ACHN (cell line): ENCODE data around the gene MYMX.

ENCODE experiments used
- DNase-seq: peaks from one replicate; pipeline ENCODE4 v3.0.0-alpha.2; 2015
- in situ Hi-C: cut with HindIII; loops from 2 replicates; pipeline ENCODE4 v1.10.0; 2017; ENCODE audit warnings: low sequenced_read_pairs, low pct_ligation_motif_present, low pct_unique_long_range_greater_than_20kb

Gene MYMX

GRCh38 chr6:44245391-44245911, 28.7 kb downstream of the MYMX start:
- in situ Hi-C loops = no loop called here
- DNase-seq = no peak

DNA sequence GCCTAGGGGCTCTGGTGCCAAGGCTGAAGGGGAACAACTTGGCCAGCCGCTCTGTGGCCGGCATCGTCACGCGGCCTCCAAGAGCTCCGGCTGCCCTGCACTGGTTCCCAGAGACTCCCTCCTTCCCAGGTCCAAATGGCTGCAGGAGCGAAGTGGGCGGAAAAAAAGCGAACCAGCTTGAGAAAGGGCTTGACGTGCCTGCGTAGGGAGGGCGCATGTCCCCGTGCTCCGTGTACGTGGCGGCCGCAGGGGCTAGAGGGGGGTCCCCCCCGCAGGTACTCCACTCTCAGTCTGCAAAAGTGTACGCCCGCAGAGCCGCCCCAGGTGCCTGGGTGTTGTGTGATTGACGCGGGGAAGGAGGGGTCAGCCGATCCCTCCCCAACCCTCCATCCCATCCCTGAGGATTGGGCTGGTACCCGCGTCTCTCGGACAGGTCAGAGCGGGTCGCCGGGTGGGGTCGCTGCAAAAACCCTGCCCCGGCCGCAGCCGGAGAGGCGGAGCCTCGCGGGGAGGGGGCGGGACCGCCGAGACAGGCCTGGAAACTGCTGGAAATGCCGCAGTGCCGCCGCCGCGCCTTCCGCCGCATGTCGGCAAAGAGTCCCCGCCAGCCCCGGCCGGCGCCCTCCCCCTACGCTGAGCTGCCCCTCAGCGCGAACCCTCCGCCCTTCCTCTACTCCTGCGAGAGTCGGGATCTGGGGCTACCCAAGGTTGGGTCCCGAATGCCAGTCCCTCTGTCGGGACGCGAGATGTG, 29.4 kb downstream of the MYMX start:
- peak; percentile 83 for DNase-seq
- in situ Hi-C loops = no loop called here

GRCh38 chr6:44246663-44247337, 30.1 kb downstream of the MYMX start, which contains the start of gene HSP90AB1:
Gene HSP90AB1, plus strand, starts transcription at chr6:44247101. Its CDS starts 1,529 bp downstream, at chr6:44248630.
- peak; percentile 97 for DNase-seq
- in situ Hi-C loops = no loop called here

DNA sequence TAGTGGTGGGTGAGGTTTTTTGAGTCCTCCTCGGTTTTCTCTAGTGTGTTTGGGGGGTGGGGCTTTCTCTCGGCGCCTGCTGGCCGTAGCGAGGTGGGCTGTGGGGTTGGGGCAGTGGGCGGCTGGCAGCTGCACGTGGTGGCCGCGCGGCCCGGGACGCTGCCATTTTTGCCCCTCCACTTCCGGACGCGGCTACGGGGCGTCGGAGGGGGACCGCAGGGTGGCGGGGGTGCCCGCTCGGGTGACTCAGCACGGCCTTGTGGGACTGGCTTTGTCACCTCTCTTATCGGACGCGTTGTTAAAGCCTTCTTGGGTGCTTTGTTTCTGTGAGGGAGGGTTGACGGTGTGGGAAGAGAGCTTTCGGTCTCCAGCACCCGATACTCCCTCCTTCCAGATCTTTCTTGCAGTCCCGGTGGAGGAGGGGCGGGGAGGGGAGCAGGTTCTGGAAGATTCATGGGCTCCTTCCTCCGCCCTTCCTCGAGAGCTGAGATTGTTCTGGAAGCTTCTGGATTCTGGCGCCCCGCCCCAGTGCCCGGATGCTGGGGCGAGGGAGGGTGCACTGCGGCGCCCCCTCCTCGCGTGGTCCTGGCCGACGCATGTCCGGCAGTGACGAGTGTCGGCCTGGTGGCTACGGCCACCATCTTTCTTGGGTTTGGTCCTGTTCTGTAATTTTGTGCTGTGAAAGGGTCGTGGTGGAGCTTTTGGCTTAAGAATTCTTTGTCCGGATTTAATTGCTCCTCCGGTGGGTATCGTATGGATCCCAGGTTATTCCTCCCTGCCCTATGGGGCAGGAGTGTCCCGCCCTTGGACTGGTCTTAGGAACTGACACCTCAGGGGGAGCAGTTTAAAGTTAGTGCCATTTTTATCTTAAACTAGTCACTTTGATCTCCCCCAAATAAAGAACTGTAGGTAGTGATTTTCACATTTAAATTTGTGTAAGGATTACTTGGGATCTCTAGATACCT, 30.9 kb downstream of the MYMX start:
- peak; percentile 44 for DNase-seq
- in situ Hi-C loops = no loop called here

DNA sequence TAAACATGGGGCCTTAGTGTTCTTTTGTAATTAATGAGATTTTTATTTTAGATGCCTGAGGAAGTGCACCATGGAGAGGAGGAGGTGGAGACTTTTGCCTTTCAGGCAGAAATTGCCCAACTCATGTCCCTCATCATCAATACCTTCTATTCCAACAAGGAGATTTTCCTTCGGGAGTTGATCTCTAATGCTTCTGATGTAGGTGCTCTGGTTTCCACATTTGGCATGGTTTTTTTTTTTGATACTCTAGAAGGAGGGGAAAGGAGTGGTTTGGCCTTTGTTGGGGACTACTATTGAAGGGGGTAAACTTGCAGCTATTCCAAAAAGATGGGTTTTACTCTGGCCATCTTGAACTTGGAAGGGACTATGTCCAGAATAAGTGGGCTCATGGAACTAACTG, 31.9 kb downstream of the MYMX start:
- no peak for DNase-seq
- in situ Hi-C loops = no loop called here

DNA sequence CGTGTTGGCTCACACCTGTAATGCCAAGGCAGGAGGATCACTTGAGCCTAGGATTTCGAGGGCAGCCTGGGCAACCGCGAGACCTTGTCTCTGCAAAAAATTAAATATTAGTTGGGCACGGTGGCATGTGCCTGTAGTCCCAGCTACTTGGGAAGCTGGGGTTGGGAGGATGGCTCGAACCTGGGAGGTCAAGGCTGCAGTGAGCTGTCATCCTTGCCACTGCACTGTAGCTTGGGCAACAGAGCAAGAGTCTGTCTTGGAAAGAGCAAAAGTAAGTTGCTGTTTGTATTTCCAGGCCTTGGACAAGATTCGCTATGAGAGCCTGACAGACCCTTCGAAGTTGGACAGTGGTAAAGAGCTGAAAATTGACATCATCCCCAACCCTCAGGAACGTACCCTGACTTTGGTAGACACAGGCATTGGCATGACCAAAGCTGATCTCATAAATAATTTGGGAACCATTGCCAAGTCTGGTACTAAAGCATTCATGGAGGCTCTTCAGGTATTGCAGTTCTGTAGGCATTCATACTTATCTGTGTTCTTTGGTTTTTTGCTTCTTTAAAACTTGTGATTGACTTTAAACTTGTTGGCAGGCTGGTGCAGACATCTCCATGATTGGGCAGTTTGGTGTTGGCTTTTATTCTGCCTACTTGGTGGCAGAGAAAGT, 32.5 kb downstream of the MYMX start:
- in situ Hi-C loops = no loop called here
- DNase-seq = no peak

GRCh38 chr6:44250067-44250717, 33.5 kb downstream of the MYMX start:
- no peak for DNase-seq
- in situ Hi-C loops = no loop called here

- in situ Hi-C loops = no loop called here
- no peak for DNase-seq
Observed at GRCh38 chr6:44250718-44251123, 34.0 kb downstream of the MYMX start.

DNA sequence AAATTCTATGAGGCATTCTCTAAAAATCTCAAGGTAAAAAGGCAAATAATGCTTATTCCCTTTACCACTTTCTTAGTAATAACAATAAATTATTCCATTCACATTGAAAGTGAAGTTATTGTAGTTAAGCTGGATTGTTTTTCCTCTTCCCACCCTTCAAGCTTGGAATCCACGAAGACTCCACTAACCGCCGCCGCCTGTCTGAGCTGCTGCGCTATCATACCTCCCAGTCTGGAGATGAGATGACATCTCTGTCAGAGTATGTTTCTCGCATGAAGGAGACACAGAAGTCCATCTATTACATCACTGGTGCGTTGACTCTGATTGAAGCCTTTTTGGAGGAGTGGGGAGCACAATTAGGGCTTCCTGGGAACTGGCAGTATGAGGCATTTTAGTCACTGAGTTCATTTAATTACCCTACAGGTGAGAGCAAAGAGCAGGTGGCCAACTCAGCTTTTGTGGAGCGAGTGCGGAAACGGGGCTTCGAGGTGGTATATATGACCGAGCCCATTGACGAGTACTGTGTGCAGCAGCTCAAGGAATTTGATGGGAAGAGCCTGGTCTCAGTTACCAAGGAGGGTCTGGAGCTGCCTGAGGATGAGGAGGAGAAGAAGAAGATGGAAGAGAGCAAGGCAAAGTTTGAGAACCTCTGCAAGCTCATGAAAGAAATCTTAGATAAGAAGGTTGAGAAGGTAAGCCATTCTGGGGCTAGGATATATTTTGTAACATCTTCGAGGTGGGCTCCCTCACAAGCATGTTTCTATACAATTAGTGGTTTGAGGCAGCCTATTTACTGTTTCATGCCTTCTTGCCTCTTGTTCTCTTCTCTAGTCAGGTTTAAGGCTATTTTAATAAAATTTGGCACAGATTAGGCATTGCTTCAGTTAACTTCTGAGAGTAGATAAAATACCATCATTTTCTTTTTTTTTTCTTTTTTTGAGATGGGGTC, 35.1 kb downstream of the MYMX start:
- in situ Hi-C loops = no loop called here
- DNase-seq = no peak

GRCh38 chr6:44253307-44254101, 36.8 kb downstream of the MYMX start:
- peak; percentile 65 for DNase-seq
- in situ Hi-C loops = no loop called here

GRCh38 chr6:44254191-44255104, 37.7 kb downstream of the MYMX start:
- DNase-seq = no peak
- in situ Hi-C loops = no loop called here

GRCh38 chr6:44255105-44255808, 38.5 kb downstream of the MYMX start:
- DNase-seq = peak; percentile 34
- in situ Hi-C loops = no loop called here

GRCh38 chr6:44255871-44256774, 39.4 kb downstream of the MYMX start:
- DNase-seq = peak; percentile 24
- in situ Hi-C loops = no loop called here

GRCh38 chr6:44256775-44257024, 40.0 kb downstream of the MYMX start:
- no peak for DNase-seq
- in situ Hi-C loops = no loop called here
